Hematopoietic multipotent progenitor cell treated with erythropoietin and hydrocortisone succinate and interleukin-3 and kit ligand, for 17 days (in vitro differentiated cells): ENCODE measurements around the gene U2AF1L4.
"Not testable (repeated sequence)": the region's sequence is repeated elsewhere in the genome, so short reads cannot be mapped to it uniquely, and the experiment has no call there.

Experiments used
- DNase-seq: peaks from one replicate; pipeline ENCODE4 v3.0.0-alpha.2; 2015; ENCODE audit warnings: low spot score

Gene U2AF1L4

GRCh38 chr19:35725216-35725861, 19.9 kb downstream of the U2AF1L4 start:
- DNase-seq, result no peak

GRCh38 chr19:35724560-35724959, 20.7 kb downstream of the U2AF1L4 start:
- no peak for DNase-seq

GRCh38 chr19:35724132-35724531, 21.1 kb downstream of the U2AF1L4 start:
- not testable (repeated sequence) for DNase-seq

GRCh38 chr19:35723671-35724070, 21.5 kb downstream of the U2AF1L4 start:
- DNase-seq, result no peak

- no peak for DNase-seq
These were observed 22.3 kb downstream of the U2AF1L4 start for GRCh38 chr19:35722897-35723296.

GRCh38 chr19:35722461-35722860, 22.8 kb downstream of the U2AF1L4 start:
- no peak for DNase-seq

GRCh38 chr19:35721374-35721773, 23.8 kb downstream of the U2AF1L4 start:
- DNase-seq, result no peak

- no peak for DNase-seq
These were observed 24.6 kb downstream of the U2AF1L4 start for GRCh38 chr19:35720648-35721047.

- no peak for DNase-seq
These were observed 25.1 kb downstream of the U2AF1L4 start for GRCh38 chr19:35720163-35720524.

GRCh38 chr19:35719402-35720162, 25.6 kb downstream of the U2AF1L4 start:
- no peak for DNase-seq

GRCh38 chr19:35718345-35719041, 26.7 kb downstream of the U2AF1L4 start:
- peak; percentile 39 for DNase-seq

GRCh38 chr19:35717665-35718344, 27.4 kb downstream of the U2AF1L4 start, which contains the start of gene KMT2B:
Gene KMT2B (plus strand): TSS chr19:35718003. CDS start chr19:35718019, 16 bp downstream.
- peak; percentile 87 for DNase-seq

GRCh38 chr19:35716801-35717664, 28.2 kb downstream of the U2AF1L4 start:
- peak; percentile 87 for DNase-seq

GRCh38 chr19:35715981-35716800, 29.0 kb downstream of the U2AF1L4 start:
- no peak for DNase-seq

GRCh38 chr19:35715355-35715809, 29.8 kb downstream of the U2AF1L4 start:
- no peak for DNase-seq

- no peak for DNase-seq
These were observed 30.4 kb downstream of the U2AF1L4 start for GRCh38 chr19:35714601-35715354.

- DNase-seq, result no peak
These were observed 31.2 kb downstream of the U2AF1L4 start for GRCh38 chr19:35713904-35714495.

- no peak for DNase-seq
These were observed 31.7 kb downstream of the U2AF1L4 start for GRCh38 chr19:35713506-35713850.
